ENCODE measurements around the gene APAF1. TPM values are rescaled to one million over a fixed set of nuclear protein-coding genes. Genes with fewer than 3 reads are reported as not detected.

The APAF1 gene
- total RNA-seq, 1 experiment from 2014 or later, result 19.1 TPM

DNA sequence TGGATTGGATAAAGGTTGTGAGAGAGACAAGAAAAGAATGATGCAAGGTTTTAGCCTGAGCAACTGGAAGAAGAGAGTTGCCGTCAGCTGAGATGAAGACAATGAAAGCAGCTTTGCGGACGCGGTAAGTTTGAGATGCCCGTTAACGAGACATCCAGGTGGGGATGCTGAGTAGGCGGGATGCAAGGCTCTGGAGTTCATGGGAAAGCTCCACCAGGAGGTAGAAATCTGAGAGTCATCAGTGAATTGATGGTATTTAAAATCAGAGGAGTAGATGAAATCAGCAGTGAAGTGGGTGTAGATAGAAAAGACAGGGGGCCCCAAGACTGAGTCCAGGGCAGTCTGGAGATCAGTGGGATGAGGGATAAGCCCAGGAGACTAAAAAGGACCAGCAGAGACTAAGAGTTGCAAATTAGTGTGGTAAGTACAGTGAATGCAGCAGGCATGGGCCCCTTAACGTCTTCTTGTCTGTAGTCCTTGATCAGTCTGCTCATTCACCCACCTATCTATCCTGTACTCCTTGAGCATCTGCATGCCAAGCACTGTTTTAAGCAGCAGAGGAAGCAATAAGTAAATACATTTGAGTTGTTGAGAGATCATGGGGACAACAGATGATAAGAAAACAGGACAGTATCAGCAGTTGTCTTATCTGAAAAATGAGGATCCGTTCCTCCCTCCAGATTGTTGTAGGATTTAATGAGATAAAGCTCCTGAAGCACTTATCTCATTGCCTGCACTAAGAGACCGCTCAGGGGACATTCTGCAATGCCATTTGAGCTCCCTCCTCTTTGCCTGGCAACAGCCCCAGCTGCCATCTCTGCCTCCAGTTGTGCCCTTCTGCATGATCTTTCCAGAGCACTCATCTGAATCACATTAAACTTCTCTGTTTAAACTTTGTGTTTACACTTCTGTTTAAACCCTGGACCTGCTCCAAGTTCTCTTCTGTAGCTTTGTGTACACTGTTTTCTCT lies 91.5 kb downstream of the APAF1 start:
- Histone ChIP-seq H3K4me1 (replicated peaks; ENCODE audit: insufficient read depth) (no peaks in the 10 kb centered on the region), H3K27ac (no peak overlapping the region), H3K4me3 (no peak overlapping the region), H3K36me3 (ENCODE audit: low read depth) (no peaks in the 10 kb centered on the region), H4K20me1 (ENCODE audit: insufficient read depth) (no peaks in the 10 kb centered on the region), H3K27me3 (ENCODE audit: insufficient read depth, low read depth) (peaks cover 16% of the 10 kb centered on the region), H3K9me3 (ENCODE audit: insufficient read depth, low read depth) (no peaks in the 10 kb centered on the region), H2AFZ (no peak overlapping the region), H3K4me2 (no peak overlapping the region), H3K9me2 (ENCODE audit: insufficient read depth) (no peaks in the 10 kb centered on the region), H3K79me2 (ENCODE audit: low read depth) (no peaks in the 10 kb centered on the region), H3F3A (ENCODE audit: insufficient read depth, low read depth) (no peaks in the 10 kb centered on the region)
- no peak for DNase-seq
- no TSS peak for BruUV-seq (replicated peaks)
- intact Hi-C loops (cut with micrococcal nuclease; ENCODE audit: unreplicated experiment), result no loop called here
- POLR2A ChIA-PET (ENCODE audit: unreplicated experiment), result interaction anchor here (0.6 kb wide), 1 partner anchor 292 kb away, joined by 3 read pairs; no protein-coding TSS in a partner anchor
- CTCF ChIA-PET, result interaction anchor here (0.6 kb wide), 1 partner anchor 132 kb away, joined by 3 read pairs; no protein-coding TSS in a partner anchor
- TF ChIP-seq CTCF (conservative IDR thresholded peaks at IDR 0.05), result no peak
- TF ChIP-seq EZH2 (IDR thresholded peaks at IDR 0.05; ENCODE audit: low read depth), result no peak

DNA sequence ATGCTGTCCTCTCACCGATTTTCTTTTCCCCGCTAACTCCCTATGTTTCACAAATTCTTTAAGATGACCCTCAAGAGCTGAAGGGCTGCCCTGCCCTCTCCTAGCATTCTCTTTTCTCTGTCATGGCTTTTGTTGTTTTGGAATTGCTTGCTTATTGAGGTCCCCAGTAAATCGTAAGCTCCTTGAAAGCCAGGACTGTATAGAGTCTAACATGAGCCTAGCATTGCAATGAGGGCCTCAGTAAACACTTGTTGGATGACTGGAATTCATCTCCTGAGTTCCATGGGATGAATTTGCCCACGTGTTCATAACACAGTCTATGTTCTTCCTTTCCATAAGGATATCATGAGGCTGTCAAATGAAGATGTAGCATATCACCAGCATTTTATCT lies 92.2 kb downstream of the APAF1 start:
- H4K20me1 ChIP-seq (ENCODE audit: insufficient read depth), result no peaks in the 10 kb centered on the region
- H2AFZ ChIP-seq, result no peak overlapping the region
- intact Hi-C loops (cut with micrococcal nuclease; ENCODE audit: unreplicated experiment), result no loop called here
- H3K36me3 ChIP-seq (ENCODE audit: low read depth), result no peaks in the 10 kb centered on the region
- no peak overlapping the region for H3K4me2 ChIP-seq
- no peaks in the 10 kb centered on the region for H3K79me2 ChIP-seq (ENCODE audit: low read depth)
- DNase-seq, result no peak
- H3F3A ChIP-seq (ENCODE audit: insufficient read depth, low read depth), result no peaks in the 10 kb centered on the region
- H3K9me3 ChIP-seq (ENCODE audit: insufficient read depth, low read depth), result no peaks in the 10 kb centered on the region
- H3K4me1 ChIP-seq (replicated peaks; ENCODE audit: insufficient read depth), result no peaks in the 10 kb centered on the region
- H3K27ac ChIP-seq, result no peak overlapping the region
- peaks cover 21% of the 10 kb centered on the region for H3K27me3 ChIP-seq (ENCODE audit: insufficient read depth, low read depth)
- no TSS peak for BruUV-seq (replicated peaks)
- POLR2A ChIA-PET (ENCODE audit: unreplicated experiment), result interaction anchor here (0.6 kb wide), 1 partner anchor 293 kb away, joined by 3 read pairs; no protein-coding TSS in a partner anchor
- no peaks in the 10 kb centered on the region for H3K9me2 ChIP-seq (ENCODE audit: insufficient read depth)
- no peak for TF ChIP-seq CTCF (conservative IDR thresholded peaks at IDR 0.05)
- no peak for TF ChIP-seq EZH2 (IDR thresholded peaks at IDR 0.05; ENCODE audit: low read depth)
- CTCF ChIA-PET, result no interaction called here
- no peak overlapping the region for H3K4me3 ChIP-seq

GRCh38 chr12:98738002-98738401 lies 92.9 kb downstream of the APAF1 start:
- no peak overlapping the region for H3K27ac ChIP-seq
- TF ChIP-seq EZH2 (IDR thresholded peaks at IDR 0.05; ENCODE audit: low read depth), result no peak
- no peak for TF ChIP-seq CTCF (conservative IDR thresholded peaks at IDR 0.05)
- H3K4me2 ChIP-seq, result no peak overlapping the region
- no peak overlapping the region for H3K4me3 ChIP-seq
- no peaks in the 10 kb centered on the region for H3K36me3 ChIP-seq (ENCODE audit: low read depth)
- no peak for DNase-seq
- ChIA-PET POLR2A (ENCODE audit: unreplicated experiment) (no interaction called here), CTCF (no interaction called here)
- intact Hi-C loops (cut with micrococcal nuclease; ENCODE audit: unreplicated experiment), result no loop called here
- H3K27me3 ChIP-seq (ENCODE audit: insufficient read depth, low read depth), result peaks cover 21% of the 10 kb centered on the region
- no peak overlapping the region for H2AFZ ChIP-seq
- H3K9me3 ChIP-seq (ENCODE audit: insufficient read depth, low read depth), result no peaks in the 10 kb centered on the region
- no peaks in the 10 kb centered on the region for H4K20me1 ChIP-seq (ENCODE audit: insufficient read depth)
- BruUV-seq (replicated peaks), result no TSS peak
- H3F3A ChIP-seq (ENCODE audit: insufficient read depth, low read depth), result no peaks in the 10 kb centered on the region
- H3K4me1 ChIP-seq (replicated peaks; ENCODE audit: insufficient read depth), result no peaks in the 10 kb centered on the region
- no peaks in the 10 kb centered on the region for H3K79me2 ChIP-seq (ENCODE audit: low read depth)
- H3K9me2 ChIP-seq (ENCODE audit: insufficient read depth), result no peaks in the 10 kb centered on the region
